Stimulated activated CD8-positive, alpha-beta memory T cell treated with anti-CD3 and anti-CD28 coated beads, Interleukin-7, amount 100 ng/mL, for 48 hours (primary cell): ENCODE results near the gene RAD51B.
"Not testable (repeated sequence)": the region's sequence is repeated elsewhere in the genome, so short reads cannot be mapped to it uniquely, and the experiment has no call there.

Source experiments
- DNase-seq, 2 donors: peaks; one replicate each; pipeline ENCODE4 v3.0.0-alpha.2; 2020; ENCODE audit warnings: low read depth in 1 of 2; ENCODE audit errors: extremely low read depth in 1 of 2

The RAD51B gene

GRCh38 chr14:68762953-68763764 is 943.6 kb downstream of the RAD51B start:
- no peak for DNase-seq

GRCh38 chr14:68763843-68764242 is 944.3 kb downstream of the RAD51B start:
- DNase-seq: not testable (repeated sequence)

GRCh38 chr14:68766299-68767247 is 947.0 kb downstream of the RAD51B start:
- DNase-seq: no peak

- no peak for DNase-seq
Measured at GRCh38 chr14:68767248-68767645, 947.7 kb downstream of the RAD51B start.

- no peak for DNase-seq
Measured at GRCh38 chr14:68768316-68768715, 948.7 kb downstream of the RAD51B start.

- no peak for DNase-seq
Measured at GRCh38 chr14:68770051-68770450, 950.5 kb downstream of the RAD51B start.

- DNase-seq: no peak
Measured at GRCh38 chr14:68770553-68771286, 951.1 kb downstream of the RAD51B start.

- DNase-seq: no peak
Measured at GRCh38 chr14:68771631-68772030, 952.1 kb downstream of the RAD51B start.

GRCh38 chr14:68772761-68773381 is 953.3 kb downstream of the RAD51B start:
- DNase-seq: no peak

GRCh38 chr14:68774771-68775613 is 955.4 kb downstream of the RAD51B start:
- no peak for DNase-seq

- no peak for DNase-seq
Measured at GRCh38 chr14:68775614-68776126, 956.1 kb downstream of the RAD51B start.

GRCh38 chr14:68777644-68778043 is 958.1 kb downstream of the RAD51B start:
- no peak for DNase-seq
